Measurements from ENCODE around the gene NEIL1. TPM values are rescaled to one million over a fixed set of nuclear protein-coding genes. Genes with fewer than 3 reads are reported as not detected.

The NEIL1 gene
- total RNA-seq, 6 donors from 2014 or later, result 41.8 to 272 (median 52.2) TPM

DNA sequence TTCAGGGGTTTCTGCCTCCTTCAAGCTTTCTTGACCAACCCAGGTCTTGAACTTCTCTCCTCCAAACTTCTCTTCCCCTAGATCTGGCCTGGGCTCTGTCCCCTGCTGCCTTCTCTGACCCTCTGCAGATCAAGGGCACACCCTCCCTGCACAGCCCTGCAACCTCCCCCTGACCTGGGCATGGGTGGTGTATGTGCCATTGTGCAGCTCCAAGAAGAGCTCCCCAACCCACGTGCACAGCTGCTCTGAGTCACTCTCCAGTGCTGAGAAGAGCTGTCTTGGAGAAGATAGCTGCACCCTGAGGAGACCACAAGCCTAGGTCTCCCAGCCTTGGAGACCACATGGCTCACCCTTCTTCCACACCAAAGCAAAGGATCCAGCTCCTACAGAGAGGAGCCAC lies 13.6 kb downstream of the NEIL1 start:
- ATAC-seq (ENCODE audit: low FRiP score in 2 of 2) (no peak), DNase-seq (no peak)
- Histone ChIP-seq H3K9me3 (no peaks in the 10 kb centered on the region), H3K4me3 (no peak overlapping the region), H3K27me3 (no peaks in the 10 kb centered on the region), H3K27ac (no peak overlapping the region), H3K4me1 (no peaks in the 10 kb centered on the region), H3K36me3 (peaks cover 2 to 99% (median 87%) of the 10 kb centered on the region in 4 donors)
- WGBS, 2 donors, result 30 to 50% methylated on average over 1 of the region's 1 CpG
- TF ChIP-seq POLR2A (IDR thresholded peaks at IDR 0.05) (no peak), POLR2AphosphoS5 (IDR thresholded peaks at IDR 0.05) (no peak)

DNA sequence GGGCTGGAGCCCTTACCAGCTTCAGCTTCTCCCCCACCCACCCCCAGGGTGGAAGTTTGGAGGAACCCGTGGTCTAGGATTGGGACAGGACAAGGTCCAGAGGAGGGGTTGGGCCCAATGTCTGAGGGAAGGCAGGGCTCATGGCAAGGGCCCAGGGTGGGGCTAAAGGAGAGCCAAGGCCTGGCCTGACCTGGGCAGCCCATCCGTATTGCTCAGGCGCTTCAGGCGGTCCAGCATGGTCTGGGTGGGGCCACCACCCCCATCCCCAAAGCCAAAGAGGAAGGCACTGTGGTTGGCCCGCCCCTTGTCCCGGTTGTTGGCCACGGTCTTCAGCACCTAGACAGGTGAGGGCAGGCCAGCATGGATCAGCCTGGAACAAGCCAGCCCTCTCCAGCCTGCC lies 14.0 kb downstream of the NEIL1 start:
- ATAC-seq (ENCODE audit: low FRiP score in 2 of 2) (no peak), DNase-seq (no peak)
- no peak for TF ChIP-seq POLR2A (IDR thresholded peaks at IDR 0.05)
- no peak for TF ChIP-seq POLR2AphosphoS5 (IDR thresholded peaks at IDR 0.05)
- no peak for TF ChIP-seq EP300 (IDR thresholded peaks at IDR 0.05)
- no peak for TF ChIP-seq CTCF (IDR thresholded peaks at IDR 0.05)
- Histone ChIP-seq H3K9me3 (no peaks in the 10 kb centered on the region), H3K4me1 (no peaks in the 10 kb centered on the region), H3K27me3 (no peaks in the 10 kb centered on the region), H3K27ac (no peak overlapping the region), H3K36me3 (peaks cover 2 to 99% (median 87%) of the 10 kb centered on the region in 4 donors), H3K4me3 (no peak overlapping the region)
- WGBS, 2 donors, result 72 to 97% methylated on average over 3 to 6 of the region's 7 CpGs

DNA sequence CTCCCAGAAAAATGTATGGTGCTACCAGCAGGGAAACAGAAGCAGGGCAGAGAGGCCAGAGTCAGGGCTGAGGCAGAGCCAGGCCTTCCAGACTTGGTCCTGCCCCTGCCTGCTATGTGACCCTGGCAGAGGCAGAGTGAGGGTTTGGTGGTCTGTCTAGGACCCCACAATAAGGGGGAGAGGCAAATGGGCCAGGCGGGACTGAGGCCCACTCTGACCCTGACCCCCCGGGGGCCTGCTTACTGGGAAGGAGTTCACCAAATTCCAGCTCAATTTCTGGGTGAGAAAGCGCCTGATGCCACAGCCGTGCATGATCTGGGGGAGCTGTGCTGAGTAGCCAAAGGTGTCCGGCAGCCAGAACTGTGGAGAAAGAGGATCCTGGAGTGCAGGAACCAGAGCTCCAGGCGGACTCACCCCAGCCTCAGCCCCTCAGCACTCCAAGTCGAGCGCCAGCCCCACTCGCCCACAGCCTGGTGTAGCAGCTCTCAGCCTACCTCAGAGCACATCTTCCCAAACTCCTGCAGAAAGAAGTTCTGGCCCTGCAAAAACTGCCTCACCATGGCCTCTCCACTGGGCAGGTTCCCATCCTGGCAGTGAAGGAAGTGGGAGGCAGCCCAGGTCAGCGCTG lies 14.6 kb downstream of the NEIL1 start:
- Histone ChIP-seq H3K27ac (no peak overlapping the region), H3K27me3 (no peaks in the 10 kb centered on the region), H3K9me3 (no peaks in the 10 kb centered on the region), H3K4me3 (no peak overlapping the region), H3K4me1 (peaks cover 0 to under 1% (median 0%) of the 10 kb centered on the region in 4 donors), H3K36me3 (peaks cover 4 to 99% (median 87%) of the 10 kb centered on the region in 4 donors)
- TF ChIP-seq POLR2A (IDR thresholded peaks at IDR 0.05) (no peak), POLR2AphosphoS5 (IDR thresholded peaks at IDR 0.05) (no peak), EP300 (IDR thresholded peaks at IDR 0.05) (no peak)
- ATAC-seq (ENCODE audit: low FRiP score in 2 of 2) (no peak), DNase-seq (no peak)
- WGBS, 2 donors, result 96 to 97% methylated on average over 6 to 10 of the region's 10 CpGs

DNA sequence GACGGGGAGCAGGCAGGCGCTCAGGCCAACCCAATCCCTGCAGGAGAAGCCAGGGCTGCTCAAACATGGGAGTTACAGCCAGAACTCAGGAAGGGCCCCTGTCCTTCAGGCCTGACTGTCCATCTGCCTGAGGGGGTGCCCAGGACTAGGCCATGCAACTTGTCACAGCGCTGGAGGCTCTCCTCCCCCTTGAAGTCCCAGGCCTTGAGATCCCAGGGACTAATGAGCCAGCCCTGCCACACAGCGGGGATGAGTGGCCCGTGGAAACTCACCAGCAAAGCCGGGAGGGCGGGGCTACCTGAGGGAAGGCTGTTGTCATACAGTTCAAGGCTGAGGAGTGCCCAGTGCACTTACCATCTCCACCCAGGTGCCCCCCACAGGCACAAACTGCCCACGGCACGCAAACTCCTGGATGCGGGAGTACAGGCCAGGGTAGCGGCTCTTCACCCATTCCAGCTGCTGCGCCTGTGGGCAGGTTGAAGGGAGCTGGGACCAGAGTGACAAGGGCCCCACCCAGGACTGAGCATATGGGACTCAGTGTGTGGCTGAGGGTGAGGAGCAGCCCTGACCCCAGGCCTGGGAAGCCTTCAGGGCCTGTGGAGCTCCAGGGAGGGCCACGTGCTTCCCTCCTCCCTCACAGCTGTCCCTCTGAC lies 15.3 kb downstream of the NEIL1 start:
- no peak for DNase-seq
- H3K27ac ChIP-seq, result no peak overlapping the region
- TF ChIP-seq CTCF (IDR thresholded peaks at IDR 0.05) (no peak), EP300 (IDR thresholded peaks at IDR 0.05) (no peak), POLR2A (IDR thresholded peaks at IDR 0.05) (no peak), POLR2AphosphoS5 (IDR thresholded peaks at IDR 0.05) (no peak)
- no peaks in the 10 kb centered on the region for H3K9me3 ChIP-seq
- H3K27me3 ChIP-seq, result no peaks in the 10 kb centered on the region
- H3K4me3 ChIP-seq, result no peak overlapping the region
- ATAC-seq (ENCODE audit: low FRiP score in 2 of 2), result no peak
- peaks cover 0 to 7% (median 2%) of the 10 kb centered on the region in 4 donors for H3K4me1 ChIP-seq
- peaks cover 6 to 99% (median 85%) of the 10 kb centered on the region in 4 donors for H3K36me3 ChIP-seq
- 91 to 95% methylated on average over 4 to 12 of the region's 13 CpGs for WGBS, 2 donors

DNA sequence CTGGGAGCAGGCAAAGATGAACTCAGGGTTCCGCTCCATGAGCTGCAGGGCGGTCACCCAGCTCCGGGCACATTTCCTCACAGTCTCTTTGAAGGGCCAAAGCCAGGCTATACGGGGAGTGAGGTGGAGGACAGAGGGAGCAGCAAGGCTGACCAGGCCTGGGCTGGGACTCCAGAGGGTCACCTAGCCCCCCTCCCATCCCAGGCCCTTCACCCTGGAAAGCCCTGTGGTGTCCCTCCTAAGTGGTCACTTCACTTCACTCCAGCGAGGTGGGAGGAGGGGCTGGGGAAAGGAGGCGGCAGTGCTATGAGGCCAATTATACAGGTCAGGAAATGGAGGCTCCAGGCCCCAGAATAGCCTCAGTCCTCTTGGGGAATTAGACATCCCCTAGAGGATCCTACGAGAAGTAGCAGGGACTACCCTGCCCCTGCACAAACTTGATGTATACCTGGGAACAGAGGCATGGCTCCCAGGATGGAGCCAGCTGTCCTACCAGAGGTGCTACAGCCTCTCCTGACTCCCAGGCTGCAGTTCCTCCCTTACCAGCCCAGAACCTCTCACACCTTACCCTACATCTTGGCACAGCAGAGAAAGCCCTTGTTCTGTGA lies 15.9 kb downstream of the NEIL1 start:
- H3K9me3 ChIP-seq, result no peaks in the 10 kb centered on the region
- DNase-seq (no peak), ATAC-seq (ENCODE audit: low FRiP score in 2 of 2) (no peak)
- no peak for TF ChIP-seq CTCF (IDR thresholded peaks at IDR 0.05)
- no peak for TF ChIP-seq POLR2AphosphoS5 (IDR thresholded peaks at IDR 0.05)
- no peak for TF ChIP-seq POLR2A (IDR thresholded peaks at IDR 0.05)
- no peak for TF ChIP-seq EP300 (IDR thresholded peaks at IDR 0.05)
- H3K36me3 ChIP-seq, result peaks cover 6 to 96% (median 82%) of the 10 kb centered on the region in 4 donors
- no peak overlapping the region for H3K27ac ChIP-seq
- peaks cover 5 to 14% (median 8%) of the 10 kb centered on the region in 4 donors for H3K4me1 ChIP-seq
- H3K27me3 ChIP-seq, result no peaks in the 10 kb centered on the region
- H3K4me3 ChIP-seq, result no peak overlapping the region
- WGBS, 2 donors, result 82 to 86% methylated on average over 4 to 5 of the region's 7 CpGs
